Nephron progenitor cell (in vitro differentiated cells): ENCODE measurements around the gene XCL1.

ENCODE experiments used
- DNase-seq: peaks from one replicate; pipeline ENCODE4 v3.0.0; 2021
- H3K27ac Mint-ChIP-seq: 2 replicates; pipeline ENCODE4 v1.8.0; 2021; ENCODE audit warnings: mild to moderate bottlenecking, moderate library complexity, mixed read lengths
- H3K27me3 Mint-ChIP-seq: 2 replicates; pipeline ENCODE4 v1.8.0; 2021; ENCODE audit warnings: mild to moderate bottlenecking, low read depth, mixed read lengths; ENCODE audit not compliant: poor library complexity
- H3K36me3 Mint-ChIP-seq: 2 replicates; pipeline ENCODE4 v1.8.0; 2021; ENCODE audit warnings: low read depth, mixed read lengths
- H3K4me1 Mint-ChIP-seq: 2 replicates; pipeline ENCODE4 v1.8.0; 2021; ENCODE audit warnings: mixed read lengths
- H3K4me3 Mint-ChIP-seq: 2 replicates; pipeline ENCODE4 v1.8.0; 2021; ENCODE audit warnings: mild to moderate bottlenecking, moderate library complexity, mixed read lengths
- H3K9me3 Mint-ChIP-seq: 2 replicates; pipeline ENCODE4 v1.8.0; 2021; ENCODE audit warnings: mild to moderate bottlenecking, moderate library complexity, mixed read lengths
- CTCF ChIP-seq: fragments of 200-600 bp; sonication (generic); IDR thresholded peaks from 2 replicates; pipeline ENCODE4 v1.5.0; 2021; ENCODE audit warnings: antibody characterized with exemption

XCL1 gene

GRCh38 chr1:168554603-168555483 lies 21.6 kb upstream of the XCL1 start:
- H3K36me3 Mint-ChIP-seq, result no peaks in the 10 kb centered on the region
- H3K4me3 Mint-ChIP-seq, result no peak overlapping the region
- H3K4me1 Mint-ChIP-seq, result no peaks in the 10 kb centered on the region
- TF ChIP-seq CTCF, result no peak
- peak overlapping the region; percentile 21 for H3K27ac Mint-ChIP-seq
- DNase-seq, result no peak
- no peaks in the 10 kb centered on the region for H3K9me3 Mint-ChIP-seq
- H3K27me3 Mint-ChIP-seq, result no peaks in the 10 kb centered on the region

- H3K27ac Mint-ChIP-seq, result no peak overlapping the region
- no peaks in the 10 kb centered on the region for H3K4me1 Mint-ChIP-seq
- H3K27me3 Mint-ChIP-seq, result no peaks in the 10 kb centered on the region
- H3K4me3 Mint-ChIP-seq, result no peak overlapping the region
- DNase-seq, result no peak
- no peak for TF ChIP-seq CTCF
- H3K9me3 Mint-ChIP-seq, result no peaks in the 10 kb centered on the region
- no peaks in the 10 kb centered on the region for H3K36me3 Mint-ChIP-seq
Observed at GRCh38 chr1:168555508-168556046, 20.8 kb upstream of the XCL1 start.

GRCh38 chr1:168556647-168557046 lies 19.8 kb upstream of the XCL1 start:
- DNase-seq, result no peak
- TF ChIP-seq CTCF, result no peak
- Mint-ChIP-seq H3K27me3 (no peaks in the 10 kb centered on the region), H3K9me3 (no peaks in the 10 kb centered on the region), H3K27ac (no peak overlapping the region), H3K36me3 (no peaks in the 10 kb centered on the region), H3K4me3 (no peak overlapping the region), H3K4me1 (no peaks in the 10 kb centered on the region)

- TF ChIP-seq CTCF, result no peak
- Mint-ChIP-seq H3K27ac (no peak overlapping the region), H3K9me3 (no peaks in the 10 kb centered on the region), H3K36me3 (no peaks in the 10 kb centered on the region), H3K4me3 (no peak overlapping the region), H3K27me3 (no peaks in the 10 kb centered on the region), H3K4me1 (no peaks in the 10 kb centered on the region)
- DNase-seq, result no peak
Observed at GRCh38 chr1:168560370-168560769, 16.0 kb upstream of the XCL1 start.

- TF ChIP-seq CTCF, result no peak
- Mint-ChIP-seq H3K9me3 (no peaks in the 10 kb centered on the region), H3K4me1 (no peaks in the 10 kb centered on the region), H3K27me3 (no peaks in the 10 kb centered on the region), H3K27ac (no peak overlapping the region), H3K4me3 (no peak overlapping the region), H3K36me3 (no peaks in the 10 kb centered on the region)
- DNase-seq, result no peak
Observed at GRCh38 chr1:168561989-168562388, 14.4 kb upstream of the XCL1 start.

- no peaks in the 10 kb centered on the region for H3K4me1 Mint-ChIP-seq
- no peak overlapping the region for H3K4me3 Mint-ChIP-seq
- H3K36me3 Mint-ChIP-seq, result no peaks in the 10 kb centered on the region
- H3K27me3 Mint-ChIP-seq, result no peaks in the 10 kb centered on the region
- TF ChIP-seq CTCF, result no peak
- no peaks in the 10 kb centered on the region for H3K9me3 Mint-ChIP-seq
- no peak for DNase-seq
- H3K27ac Mint-ChIP-seq, result no peak overlapping the region
Observed at GRCh38 chr1:168565825-168566224, 10.6 kb upstream of the XCL1 start.
